HG02885 (cell line): ENCODE measurements around the gene TKTL1.

Source experiments
- ATAC-seq: cut with Tn5 transposase; IDR thresholded peaks from one replicate; pipeline ENCODE4 v1.9.1; 2021; ENCODE audit warnings: mild to moderate bottlenecking; ENCODE audit not compliant: unreplicated experiment, poor library complexity

TKTL1 gene

DNA sequence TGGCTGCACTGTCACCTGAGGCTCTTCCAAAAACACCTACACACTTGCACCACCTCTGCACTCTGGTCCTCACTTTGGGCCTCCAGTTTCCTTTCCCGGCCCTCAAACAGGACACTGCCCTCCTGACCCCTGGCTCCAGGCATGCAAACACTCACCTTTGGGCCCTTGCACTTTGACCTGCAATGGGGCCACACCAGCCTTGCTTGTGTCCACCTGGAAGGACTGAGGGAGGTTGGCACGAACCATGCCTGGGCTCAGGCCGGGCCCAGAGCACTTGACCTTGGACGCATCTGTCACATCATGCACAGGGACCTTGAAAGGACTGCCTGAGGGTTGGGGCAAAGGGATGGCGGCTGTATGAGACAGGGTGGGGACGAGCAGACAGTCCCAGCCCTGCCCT lies 63.2 kb downstream of the TKTL1 start:
- no peak for ATAC-seq

DNA sequence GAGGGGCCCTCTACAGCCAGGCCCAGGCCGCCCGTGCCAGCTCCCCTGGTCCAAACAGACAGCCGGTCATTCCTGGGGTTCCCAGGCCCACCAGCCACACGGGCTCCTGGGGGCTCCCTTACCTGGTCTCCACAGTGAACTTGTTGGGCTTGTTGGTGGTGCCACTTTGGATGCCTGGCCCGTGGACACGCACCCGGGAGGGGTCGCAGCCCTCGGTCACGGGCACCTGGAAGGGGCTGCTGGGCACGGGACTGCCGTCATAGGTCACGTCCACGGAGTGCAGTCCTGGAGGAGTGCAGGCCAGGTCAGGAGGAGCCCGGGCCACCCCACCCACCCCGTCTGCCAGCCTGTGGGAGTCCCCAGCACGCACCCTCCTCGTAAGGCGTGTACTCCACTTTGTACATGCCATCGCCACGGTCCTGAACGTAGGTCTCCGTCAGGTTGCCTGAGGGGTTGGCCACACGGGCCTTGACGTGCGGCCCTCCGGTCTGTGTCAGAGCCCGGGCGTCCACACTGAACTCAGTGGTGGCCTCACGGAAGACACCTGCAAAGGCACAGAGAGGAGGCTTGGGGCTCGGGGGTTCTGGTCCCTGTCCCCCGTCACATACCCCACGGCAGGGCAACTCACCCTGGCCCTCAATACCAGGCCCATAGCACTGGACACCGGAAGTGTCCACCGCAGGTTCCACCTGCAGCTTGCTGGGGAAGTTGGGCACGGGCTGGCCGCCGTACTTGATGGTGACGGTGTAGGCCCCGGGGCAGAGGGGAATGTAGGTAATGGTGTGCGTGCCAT lies 64.0 kb downstream of the TKTL1 start:
- no peak for ATAC-seq

DNA sequence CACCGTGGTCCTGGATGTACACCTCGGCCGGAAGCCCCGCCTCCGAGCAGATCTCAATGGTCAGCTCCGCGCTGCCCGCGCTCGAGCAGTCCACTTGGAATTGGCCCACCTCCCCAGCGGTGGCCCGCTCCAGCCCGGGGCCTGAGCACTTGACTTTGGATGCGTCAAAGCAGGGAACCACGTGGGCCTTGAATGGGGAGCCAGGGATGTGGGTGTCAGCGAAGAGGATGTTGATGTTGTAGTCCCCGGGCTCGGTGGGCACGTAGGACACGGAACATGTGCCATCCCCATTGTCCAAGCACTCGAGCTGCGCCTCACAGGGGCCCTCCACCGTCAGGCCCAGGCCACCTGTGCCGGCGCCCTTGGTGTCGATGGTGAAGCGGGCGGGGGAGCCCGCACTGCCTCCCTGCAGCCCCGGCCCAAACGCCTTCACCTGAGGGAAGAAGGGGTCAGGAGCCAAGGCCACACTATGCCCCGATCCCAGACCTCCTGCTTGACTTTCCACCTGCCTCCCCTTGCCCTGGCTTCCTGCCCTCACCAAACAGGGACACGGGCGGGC lies 64.6 kb downstream of the TKTL1 start:
- ATAC-seq, result no peak

DNA sequence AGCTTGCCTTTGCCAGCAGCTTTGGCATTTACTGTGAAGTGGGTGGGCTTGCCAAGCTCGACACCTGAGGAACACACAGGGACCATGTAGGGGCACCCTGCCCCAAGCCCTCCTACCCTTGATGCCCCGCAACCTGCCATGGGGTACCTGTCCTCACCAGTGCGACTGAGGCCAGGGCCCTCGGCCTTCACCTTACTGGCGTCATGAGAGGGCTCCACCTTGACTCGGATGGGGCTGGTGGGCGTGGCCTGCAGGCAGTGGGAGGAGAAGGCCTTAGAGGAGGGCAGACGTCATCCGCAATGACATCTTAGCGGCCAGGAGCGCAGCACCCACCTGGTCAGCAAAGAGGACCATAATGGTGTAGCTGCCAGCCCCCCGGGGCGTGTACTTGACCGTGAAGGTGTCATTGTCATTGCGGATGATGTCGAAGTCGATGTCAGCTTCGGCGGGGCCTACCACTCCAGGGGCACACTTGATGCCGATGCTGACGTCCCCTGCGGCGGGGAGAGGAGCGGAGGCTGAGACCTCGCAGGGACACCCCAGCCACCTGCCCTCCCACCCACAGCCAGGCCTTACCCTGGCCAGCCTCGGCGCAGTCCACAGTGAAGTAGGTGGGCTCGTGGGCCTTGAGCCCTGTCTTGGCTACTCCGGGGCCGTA lies 66.6 kb downstream of the TKTL1 start:
- ATAC-seq, result no peak

DNA sequence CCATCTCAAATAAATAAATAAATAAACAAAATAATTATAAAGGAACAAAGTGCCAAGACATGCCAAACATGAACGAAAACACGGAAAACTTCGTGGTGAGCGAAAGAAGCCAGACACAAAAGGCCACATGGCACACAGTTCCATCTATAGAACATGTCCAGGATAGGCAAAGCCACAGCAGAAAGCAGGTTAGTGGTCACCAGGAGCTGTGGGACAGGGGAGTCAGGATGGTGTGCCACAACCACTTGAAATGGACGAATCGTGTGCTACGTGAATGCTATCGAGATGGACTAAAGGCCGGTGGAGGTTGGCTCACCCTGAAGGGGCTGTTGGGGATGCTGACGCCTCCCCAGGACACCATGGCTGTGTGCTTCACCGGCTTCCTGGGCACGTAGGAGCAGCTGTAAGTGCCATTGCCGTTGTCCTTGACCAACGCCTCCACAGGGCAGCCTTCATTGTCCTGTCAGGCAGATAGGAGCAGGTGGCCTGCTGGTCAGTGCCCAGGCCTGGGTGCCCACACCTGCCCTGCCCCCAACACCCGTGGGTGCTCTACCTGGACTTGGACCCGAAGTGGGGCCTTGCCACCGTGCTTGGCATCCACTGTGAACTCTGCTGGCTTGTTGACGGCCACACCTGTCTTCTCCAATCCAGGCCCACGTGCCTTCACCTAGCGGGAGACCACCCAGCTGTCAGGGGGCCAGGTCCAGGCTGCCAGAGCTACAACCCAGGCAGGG lies 68.3 kb downstream of the TKTL1 start:
- ATAC-seq, result no peak

DNA sequence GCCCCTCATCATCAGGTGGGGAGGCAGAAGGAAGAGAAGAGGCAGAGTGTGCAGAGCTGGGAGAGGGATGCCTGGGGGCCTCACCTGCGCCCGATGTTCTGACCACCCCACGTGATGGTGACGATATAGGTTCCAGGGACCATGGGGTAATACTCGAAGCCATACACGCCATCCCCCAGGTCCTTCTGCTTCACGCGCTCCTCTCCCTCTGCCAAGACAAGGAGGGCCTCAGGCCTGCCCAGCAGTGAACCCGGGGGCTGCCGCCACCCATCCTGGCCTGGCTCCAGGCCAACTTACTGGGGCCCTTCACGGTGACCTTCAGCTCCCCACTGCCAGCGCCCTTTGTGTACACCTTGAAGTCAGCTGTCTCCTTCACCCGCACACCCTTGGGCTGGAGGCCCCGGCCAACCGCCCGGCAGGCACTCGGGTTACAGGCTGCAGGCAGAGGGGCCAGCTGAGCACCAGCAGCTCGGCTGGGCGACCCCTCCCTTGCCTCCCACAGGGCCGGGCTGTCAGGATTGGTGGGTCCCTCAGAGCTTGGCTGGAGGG lies 69.5 kb downstream of the TKTL1 start:
- ATAC-seq, result no peak

DNA sequence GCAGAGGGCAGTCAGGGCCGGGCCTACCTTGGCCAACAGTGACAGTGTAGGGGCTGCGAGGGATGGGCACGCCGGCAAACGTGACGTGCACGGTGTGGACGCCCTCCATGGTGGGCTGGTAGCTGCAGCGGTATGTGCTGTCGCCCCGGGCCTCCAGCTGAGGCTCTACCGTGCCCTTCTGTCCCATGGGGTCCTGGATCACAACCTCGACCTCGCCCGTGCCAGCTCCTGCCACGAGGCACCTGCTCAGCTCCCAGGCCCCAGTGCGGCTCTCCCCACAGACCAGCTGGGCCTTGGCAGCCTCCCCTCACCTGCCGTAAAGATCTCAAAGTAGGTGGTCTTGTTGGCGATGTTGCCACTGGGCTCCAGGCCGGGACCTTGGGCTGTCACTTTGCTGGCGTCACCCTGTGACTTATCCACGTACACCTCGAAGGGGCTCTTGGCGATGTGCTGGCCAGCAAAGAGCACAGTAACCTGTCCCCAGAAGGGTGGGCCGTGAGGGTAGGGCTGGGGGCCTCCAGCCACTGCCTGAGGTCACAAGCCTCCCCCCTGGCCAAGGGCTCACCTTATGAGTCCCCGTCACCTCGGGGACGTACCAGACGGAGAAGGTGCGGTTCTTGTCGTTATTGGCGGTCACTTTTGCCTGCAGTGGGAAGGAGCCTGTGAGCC lies 70.5 kb downstream of the TKTL1 start:
- no peak for ATAC-seq

DNA sequence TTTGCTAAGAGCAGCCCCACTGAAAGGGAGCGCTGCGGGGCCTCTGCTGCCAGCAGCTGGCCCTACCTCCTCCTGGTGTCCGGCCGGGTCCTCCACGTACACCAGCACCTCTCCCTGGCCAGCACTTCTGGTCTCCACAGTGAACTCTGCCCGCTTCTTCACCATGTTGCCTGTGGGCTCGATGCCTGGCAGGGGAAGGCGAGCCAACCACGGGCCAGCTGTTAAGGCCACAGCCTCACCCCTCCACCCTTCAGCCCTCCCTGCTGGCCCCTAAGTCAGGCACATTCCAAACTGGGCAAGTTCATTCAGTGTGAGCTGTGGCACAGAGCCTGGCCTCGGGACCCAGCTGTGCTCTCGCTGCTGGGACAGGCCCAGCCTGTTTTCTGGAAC lies 71.1 kb downstream of the TKTL1 start:
- ATAC-seq, result no peak

DNA sequence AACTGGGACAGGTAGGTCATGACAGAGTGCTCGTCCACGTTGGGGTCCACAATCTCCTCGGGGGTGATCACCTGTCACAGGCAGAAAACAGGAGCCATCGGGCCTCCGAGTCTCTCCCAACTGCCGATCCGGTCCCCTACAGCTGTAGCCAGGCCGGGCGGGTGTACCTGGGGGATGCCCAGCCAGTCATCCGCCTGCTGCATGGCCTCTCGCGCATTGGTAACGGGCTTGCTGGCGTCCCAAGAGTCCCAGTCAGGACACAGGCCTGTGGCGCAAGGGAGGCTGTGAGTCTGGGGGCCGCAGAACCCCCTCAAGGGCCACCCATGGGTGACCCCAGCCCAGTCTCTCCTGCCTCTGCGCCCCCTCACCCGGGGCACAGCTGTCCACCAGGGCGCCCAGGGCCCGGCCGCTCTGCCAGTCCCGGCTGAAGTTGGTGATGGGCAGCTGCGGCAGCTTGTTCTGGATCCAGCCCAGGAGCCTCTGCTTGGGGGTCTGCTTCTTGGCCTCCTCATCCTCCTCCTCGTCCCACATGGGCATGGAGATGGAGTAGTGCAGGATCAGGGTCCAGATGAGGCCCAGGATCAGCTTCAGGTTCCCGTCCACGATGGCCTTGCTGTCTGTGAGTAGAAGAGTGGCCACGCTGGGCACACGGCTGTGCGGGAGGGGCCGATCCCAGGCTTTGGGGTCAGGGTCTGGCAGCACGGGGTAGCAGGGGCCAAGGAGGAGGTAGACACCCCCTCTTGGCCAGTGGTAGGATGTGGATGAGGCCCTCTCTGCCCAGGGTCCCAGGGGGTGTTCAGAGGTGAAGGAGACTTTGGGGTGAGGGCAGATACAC lies 72.1 kb downstream of the TKTL1 start:
- ATAC-seq, result no peak

DNA sequence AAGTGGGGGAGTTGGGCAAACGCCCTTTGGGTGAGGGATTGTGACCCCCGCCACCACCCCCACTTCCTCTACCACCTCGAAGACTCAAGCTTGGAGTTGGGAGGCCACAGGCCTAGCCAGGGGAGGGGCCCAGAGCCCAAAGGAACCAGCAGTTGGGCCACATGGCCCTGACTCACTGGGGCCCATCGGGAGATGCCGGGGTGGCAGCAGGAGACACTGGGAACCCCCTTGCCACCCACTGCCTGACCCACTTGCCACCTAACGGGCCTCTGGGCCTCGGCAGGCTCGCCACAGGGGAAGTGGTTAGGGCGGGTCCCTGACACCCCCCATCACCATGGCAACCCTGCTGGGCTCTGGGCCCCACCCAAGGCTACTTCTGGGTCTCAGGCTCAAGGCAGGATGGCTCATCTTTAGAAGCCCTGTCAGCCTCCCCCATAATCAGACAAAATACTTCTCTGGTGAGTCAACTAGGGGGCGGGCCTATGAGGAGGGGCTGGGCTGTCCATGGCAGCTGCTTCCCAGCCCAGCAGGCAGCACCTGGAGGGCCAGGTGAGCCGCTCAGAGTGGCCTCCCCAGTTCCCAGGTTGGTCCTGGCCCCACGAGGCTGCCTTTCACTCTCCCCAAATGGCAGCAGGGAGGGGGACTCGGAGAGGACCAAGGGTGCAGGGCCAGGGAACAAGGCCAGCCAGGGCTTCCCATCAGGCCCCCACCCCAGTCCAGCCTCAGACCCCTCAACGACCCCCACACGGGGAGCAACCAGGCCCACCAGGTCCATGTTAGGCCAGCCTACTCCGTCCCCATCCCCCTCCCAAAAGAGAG lies 73.2 kb downstream of the TKTL1 start:
- no peak for ATAC-seq

DNA sequence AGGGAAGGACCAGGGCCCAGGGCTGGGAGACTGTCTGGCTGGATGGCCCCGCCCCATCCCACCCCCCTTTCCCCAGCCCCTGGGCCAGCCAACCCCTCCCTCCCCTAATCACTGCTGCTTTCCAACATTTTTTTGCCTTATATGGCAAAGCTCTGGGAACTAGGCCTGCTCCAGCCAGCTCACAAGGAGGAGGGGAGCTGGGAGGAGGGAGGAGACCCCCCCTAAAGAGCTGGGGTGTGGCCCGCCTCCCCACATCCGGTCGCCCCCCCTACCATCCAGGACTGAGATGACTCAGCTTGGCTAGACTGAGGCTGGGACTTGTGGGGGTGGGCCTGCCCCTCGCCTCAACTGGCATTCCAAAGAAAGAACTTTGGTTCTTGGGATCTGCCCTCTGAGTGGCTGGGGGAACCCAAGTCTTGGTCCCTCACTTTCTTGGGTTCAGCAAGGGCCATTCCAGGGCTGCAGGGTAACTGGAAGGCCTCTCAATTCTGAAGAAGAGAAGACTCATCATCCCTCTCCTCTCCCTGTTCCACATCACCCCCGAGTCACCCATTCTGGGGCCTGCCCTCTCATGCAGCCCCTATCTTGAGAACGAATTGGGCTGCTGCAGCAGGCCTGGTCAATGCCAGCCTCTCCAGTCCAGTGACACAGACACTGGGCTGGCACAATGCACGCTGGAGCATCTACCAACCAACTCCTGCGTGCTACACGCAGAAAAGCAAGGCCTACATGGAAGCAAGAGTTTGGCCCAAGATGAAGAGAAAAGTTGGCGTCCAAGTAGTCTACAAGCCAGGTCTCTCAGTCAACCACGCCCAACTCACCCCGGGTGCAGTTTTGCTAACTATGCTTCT lies 74.1 kb downstream of the TKTL1 start:
- ATAC-seq, result no peak

DNA sequence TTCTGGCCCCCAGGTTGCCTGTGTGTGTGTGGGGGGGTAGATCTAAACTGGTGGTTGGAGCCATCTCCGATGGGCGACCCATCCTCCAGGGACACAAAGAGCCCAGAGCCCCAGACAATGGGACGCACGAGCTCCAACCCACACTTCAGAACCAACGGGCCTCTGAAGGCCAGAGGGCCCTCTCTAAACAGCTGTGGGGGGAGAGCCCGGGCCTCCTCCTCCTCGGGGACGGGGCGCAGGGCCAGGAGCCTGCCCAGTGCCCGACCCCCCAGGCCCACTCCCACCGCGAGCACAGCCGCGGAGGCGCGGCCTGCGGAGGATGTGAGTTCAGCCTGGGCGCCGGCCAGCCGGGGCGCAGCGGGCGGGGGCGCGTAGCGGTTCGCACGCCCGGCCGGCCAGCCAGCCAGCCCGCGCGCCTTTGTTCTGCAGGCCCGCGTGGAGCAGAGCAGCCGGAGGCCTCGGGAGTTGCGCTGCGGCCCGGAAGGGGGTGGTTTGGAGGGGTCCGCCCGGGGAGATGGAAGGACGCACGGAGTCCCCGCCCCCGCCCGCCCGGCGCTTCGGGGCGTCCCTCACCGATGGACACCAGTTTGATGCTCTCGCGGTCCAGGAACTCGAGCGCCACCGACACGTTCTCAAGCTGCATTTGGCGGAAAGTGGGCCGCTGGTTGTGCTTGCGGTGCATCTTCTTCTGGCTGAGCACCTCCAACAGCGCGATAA lies 74.9 kb downstream of the TKTL1 start:
- ATAC-seq, result no peak

DNA sequence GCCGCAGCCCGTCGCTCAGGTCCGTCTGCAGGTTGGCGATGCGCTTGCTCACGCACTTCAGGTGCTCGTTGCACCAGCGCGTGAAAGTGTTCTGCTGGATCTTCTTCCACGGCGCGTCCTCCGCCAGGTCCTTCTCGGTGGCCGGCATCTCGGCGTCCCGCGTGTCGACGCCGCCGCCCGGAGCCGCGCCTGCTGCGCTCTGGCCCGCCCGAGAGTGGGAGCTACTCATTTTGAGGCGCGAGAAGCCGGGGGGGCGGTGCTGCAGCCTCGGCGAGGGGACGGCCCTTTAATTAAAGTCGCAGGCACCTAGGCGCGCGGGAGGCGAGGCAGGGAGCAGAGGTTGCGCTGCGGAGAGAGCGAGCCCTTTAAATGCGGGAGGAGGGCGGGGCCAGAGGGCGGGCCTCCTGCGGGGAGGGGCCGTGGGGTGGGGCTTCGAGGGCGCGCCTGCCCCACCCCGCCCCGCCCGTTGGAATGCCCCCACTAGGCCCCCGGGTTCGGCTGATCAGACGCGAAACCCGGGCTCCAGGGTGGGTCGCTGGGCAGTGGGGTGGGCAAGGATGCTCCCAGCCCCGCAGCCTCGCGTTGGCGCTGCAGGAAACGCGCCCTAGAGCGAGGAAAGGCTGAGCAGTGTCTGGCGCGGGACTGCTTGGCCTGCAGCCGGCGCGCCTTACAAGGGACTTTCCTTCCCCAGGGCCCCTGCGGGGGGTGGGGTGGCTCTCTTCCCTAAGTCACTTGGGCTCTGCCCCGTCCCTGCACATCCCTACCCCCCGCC lies 75.6 kb downstream of the TKTL1 start:
- ATAC-seq, result peak; percentile 72

DNA sequence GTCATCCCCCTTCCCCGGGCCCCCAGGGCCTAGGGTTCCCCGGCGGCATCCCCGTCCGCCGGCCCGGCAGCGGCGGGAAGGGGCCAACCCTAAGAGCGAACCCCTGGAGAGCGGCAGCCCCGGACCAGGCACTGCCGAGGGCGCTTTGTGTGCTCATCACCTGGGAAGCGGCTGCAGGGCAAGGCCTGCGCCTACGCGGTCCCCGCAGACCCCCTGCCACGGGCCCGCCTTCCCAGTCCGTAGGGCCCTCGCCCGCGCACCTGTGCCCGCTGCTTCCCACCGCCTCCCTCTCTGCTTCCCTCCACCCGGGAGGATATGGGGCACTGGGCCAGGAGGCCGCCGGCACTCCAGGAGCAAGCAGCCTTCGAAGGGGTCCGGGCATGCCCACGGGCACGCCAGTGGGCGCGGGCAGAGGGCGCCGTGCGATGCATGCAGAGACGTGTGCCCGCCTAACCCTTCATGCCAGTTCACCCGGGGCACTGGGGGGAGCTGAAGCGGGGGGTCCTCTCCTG lies 76.2 kb downstream of the TKTL1 start:
- peak; percentile 13 for ATAC-seq

DNA sequence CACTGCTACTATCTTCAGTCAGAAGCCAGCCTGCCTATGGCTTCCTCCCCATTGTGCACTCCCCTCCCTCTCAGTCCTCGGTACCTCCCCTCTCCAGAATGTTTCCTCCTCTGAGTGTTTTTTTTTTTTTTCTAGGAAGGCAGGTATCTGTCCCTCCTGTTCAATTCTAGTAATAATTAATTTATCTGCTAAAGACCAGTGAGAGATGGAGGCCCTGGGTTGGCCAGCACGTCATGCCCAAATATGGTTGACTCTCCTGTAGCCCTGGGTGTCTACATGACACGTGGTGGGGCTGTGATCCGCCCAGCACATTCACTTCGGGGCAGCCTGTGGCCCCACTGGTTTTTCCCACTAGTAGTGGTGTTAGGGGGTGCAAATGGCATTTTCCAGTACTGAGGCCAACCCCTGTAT lies 77.0 kb downstream of the TKTL1 start:
- no peak for ATAC-seq
